ENCODE results near the gene SHH.

GRCh38 chr7:155813125-155813524, 862 bp upstream of the SHH start:
- TF ChIP-seq CTCF (IDR thresholded peaks at IDR 0.05): no peak
- no peak for TF ChIP-seq POLR2A (IDR thresholded peaks at IDR 0.05)
